Smooth muscle cell (in vitro differentiated cells): Measurements from ENCODE around the gene MAP7D1. TPM values are rescaled to one million over a fixed set of nuclear protein-coding genes. Genes with fewer than 3 reads are reported as not detected.

Experiments used
- DNase-seq: peaks from one replicate; lab custom pipeline; 2025; ENCODE audit not compliant: unreplicated experiment; lab: John Stamatoyannopoulos, UW
- H2AFZ ChIP-seq: fragments of 200-600 bp; sonication (generic); 2 replicates; pipeline ENCODE4 v1.6.0; 2016; ENCODE audit warnings: antibody characterized with exemption, low read depth, mild to moderate bottlenecking
- H3F3A ChIP-seq: fragments of 200-600 bp; sonication (generic); 2 replicates; pipeline ENCODE4 v1.6.0; 2017; ENCODE audit warnings: antibody characterized with exemption, low read depth
- H3K27ac ChIP-seq: fragments of 200-600 bp; sonication (generic); 2 replicates; pipeline ENCODE4 v1.5.1; 2016; ENCODE audit warnings: low read depth, mild to moderate bottlenecking
- H3K27me3 ChIP-seq: fragments of 200-600 bp; sonication (generic); 2 replicates; pipeline ENCODE4 v1.6.1; 2016; ENCODE audit warnings: low read depth, mild to moderate bottlenecking
- H3K36me3 ChIP-seq: fragments of 200-600 bp; sonication (generic); 2 replicates; pipeline ENCODE4 v1.5.1; 2016; ENCODE audit warnings: low read depth
- H3K4me1 ChIP-seq: fragments of 200-600 bp; sonication (generic); 2 replicates; pipeline ENCODE4 v1.5.1; 2016; ENCODE audit warnings: low read depth
- H3K4me2 ChIP-seq: fragments of 200-600 bp; sonication (generic); 2 replicates; pipeline ENCODE4 v1.6.0; 2016; ENCODE audit warnings: mild to moderate bottlenecking
- H3K4me3 ChIP-seq: fragments of 200-600 bp; sonication (generic); 2 replicates; pipeline ENCODE4 v1.5.1; 2016; ENCODE audit warnings: mild to moderate bottlenecking
- H3K79me2 ChIP-seq: fragments of 200-600 bp; sonication (generic); 2 replicates; pipeline ENCODE4 v1.6.0; 2016; ENCODE audit warnings: low read depth, mild to moderate bottlenecking
- H3K9ac ChIP-seq: fragments of 200-600 bp; sonication (generic); 2 replicates; pipeline ENCODE4 v1.6.0; 2016; ENCODE audit warnings: low read depth
- H3K9me3 ChIP-seq: fragments of 200-600 bp; sonication (generic); replicated peaks from 2 replicates; pipeline ENCODE4 v1.5.1; 2016; ENCODE audit warnings: low read depth
- H4K20me1 ChIP-seq: fragments of 200-600 bp; sonication (generic); 2 replicates; pipeline ENCODE4 v1.6.0; 2016; ENCODE audit warnings: low read depth
- CTCF ChIP-seq: fragments of 200-600 bp; sonication (generic); IDR thresholded peaks from 2 replicates; pipeline ENCODE4 v1.5.1; 2017; ENCODE audit warnings: borderline replicate concordance, mild to moderate bottlenecking, antibody characterized with exemption; ENCODE audit not compliant: insufficient read depth, poor library complexity, severe bottlenecking
- WGBS: methylation state at CpG from one replicate; pipeline ENCODE4 v1.1.7; 2016; ENCODE audit warnings: low lambda C conversion rate; 5-methylcytosine and 5-hydroxymethylcytosine counted together
- polyA plus RNA-seq: library from polyadenylated mRNA; unstranded; fragments of >200 nt; fragmentation: Nextera tagmentation; extraction: Ambion mirVana; gene quantifications from 2 replicates; pipeline ENCODE4 v1.2.1, GENCODE V29; 2016
- total RNA-seq: library from RNA; depleted of rRNA; stranded (reverse); fragments of >200 nt; gene quantifications from 2 replicates; pipeline ENCODE4 v1.2.3, GENCODE V29; 2014

Gene MAP7D1
- total and polyA plus RNA-seq, 2 experiments from 2014 or later, result 109 to 169 TPM

GRCh38 chr1:36178471-36179219, 22.7 kb downstream of the MAP7D1 start:
- no peak for TF ChIP-seq CTCF
- no peak overlapping the region for H3K4me3 ChIP-seq
- no peaks in the 10 kb centered on the region for H3K9me3 ChIP-seq
- no peak overlapping the region for H3K27ac ChIP-seq
- H3K4me2 ChIP-seq, result no peak overlapping the region
- no peak for DNase-seq
- peaks cover 63% of the 10 kb centered on the region for H4K20me1 ChIP-seq
- H3K9ac ChIP-seq, result no peak overlapping the region
- H3K4me1 ChIP-seq, result peaks cover 10% of the 10 kb centered on the region
- 75% methylated on average over 53 of the region's 62 CpGs for WGBS
- no peak overlapping the region for H2AFZ ChIP-seq
- peaks cover 14% of the 10 kb centered on the region for H3F3A ChIP-seq
- no peaks in the 10 kb centered on the region for H3K36me3 ChIP-seq
- no peaks in the 10 kb centered on the region for H3K27me3 ChIP-seq
- peaks cover 21% of the 10 kb centered on the region for H3K79me2 ChIP-seq

- Histone ChIP-seq H3K27me3 (no peaks in the 10 kb centered on the region), H4K20me1 (peaks cover 57% of the 10 kb centered on the region), H3K4me3 (no peak overlapping the region), H3K9ac (no peak overlapping the region), H3K36me3 (no peaks in the 10 kb centered on the region), H3K9me3 (no peaks in the 10 kb centered on the region), H3F3A (peaks cover 13% of the 10 kb centered on the region), H2AFZ (no peak overlapping the region), H3K4me2 (no peak overlapping the region), H3K79me2 (peaks cover 15% of the 10 kb centered on the region), H3K4me1 (peaks cover 10% of the 10 kb centered on the region), H3K27ac (no peak overlapping the region)
- WGBS, result 74% methylated on average over 14 of the region's 19 CpGs
- no peak for TF ChIP-seq CTCF
- DNase-seq, result no peak
These were observed 23.2 kb downstream of the MAP7D1 start for GRCh38 chr1:36179220-36179600.

- Histone ChIP-seq H3K27ac (no peak overlapping the region), H3K9ac (no peak overlapping the region)
- WGBS, result 94% methylated on average over 2 of the region's 2 CpGs
These were observed 26.8 kb downstream of the MAP7D1 start for GRCh38 chr1:36182734-36183133.

More at GRCh38 chr1:36182734-36183133, 26.8 kb downstream of the MAP7D1 start:
- no peak overlapping the region for H3K4me2 ChIP-seq
- H3K4me1 ChIP-seq, result peaks cover 10% of the 10 kb centered on the region
- H2AFZ ChIP-seq, result no peak overlapping the region
- H3F3A ChIP-seq, result peaks cover 34% of the 10 kb centered on the region
- no peaks in the 10 kb centered on the region for H3K27me3 ChIP-seq
- H3K9me3 ChIP-seq, result no peaks in the 10 kb centered on the region
- no peaks in the 10 kb centered on the region for H3K79me2 ChIP-seq
- H4K20me1 ChIP-seq, result peaks cover 28% of the 10 kb centered on the region
- TF ChIP-seq CTCF, result no peak
- DNase-seq, result no peak
- no peak overlapping the region for H3K4me3 ChIP-seq
- no peaks in the 10 kb centered on the region for H3K36me3 ChIP-seq
